ENCODE measurements around the gene GTSF1L.

The GTSF1L gene

GRCh38 chr20:43715511-43715910, 11.3 kb downstream of the GTSF1L start:
- DNase-seq: no peak

GRCh38 chr20:43715044-43715443, 11.8 kb downstream of the GTSF1L start:
- DNase-seq: no peak

DNA sequence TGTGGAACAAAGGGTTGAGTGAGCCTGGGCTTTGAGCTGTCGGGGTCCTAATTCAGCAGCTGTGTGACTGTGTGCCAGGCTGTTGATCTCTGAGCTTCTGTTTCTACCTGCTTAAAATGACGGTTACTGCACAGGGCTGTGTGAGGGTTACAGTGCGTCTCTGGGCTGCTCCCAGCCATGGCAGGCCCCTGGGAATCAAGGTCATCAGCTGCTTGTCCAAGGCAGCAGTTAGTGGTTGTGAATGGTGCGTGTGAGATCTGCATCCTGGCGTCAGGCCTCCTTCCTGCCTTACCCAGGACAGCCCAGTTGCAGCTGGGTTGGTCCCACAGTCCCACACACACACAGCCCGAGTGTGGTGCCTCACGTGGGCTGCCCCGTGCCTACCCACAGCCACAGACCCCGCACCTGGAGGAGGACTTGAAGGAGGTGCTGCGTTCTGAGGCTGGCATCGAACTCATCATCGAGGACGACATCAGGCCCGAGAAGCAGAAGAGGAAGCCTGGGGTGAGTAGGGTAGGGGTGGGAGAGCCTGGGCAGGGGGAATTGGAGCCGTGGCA, 15.6 kb downstream of the GTSF1L start:
- no peak for DNase-seq

DNA sequence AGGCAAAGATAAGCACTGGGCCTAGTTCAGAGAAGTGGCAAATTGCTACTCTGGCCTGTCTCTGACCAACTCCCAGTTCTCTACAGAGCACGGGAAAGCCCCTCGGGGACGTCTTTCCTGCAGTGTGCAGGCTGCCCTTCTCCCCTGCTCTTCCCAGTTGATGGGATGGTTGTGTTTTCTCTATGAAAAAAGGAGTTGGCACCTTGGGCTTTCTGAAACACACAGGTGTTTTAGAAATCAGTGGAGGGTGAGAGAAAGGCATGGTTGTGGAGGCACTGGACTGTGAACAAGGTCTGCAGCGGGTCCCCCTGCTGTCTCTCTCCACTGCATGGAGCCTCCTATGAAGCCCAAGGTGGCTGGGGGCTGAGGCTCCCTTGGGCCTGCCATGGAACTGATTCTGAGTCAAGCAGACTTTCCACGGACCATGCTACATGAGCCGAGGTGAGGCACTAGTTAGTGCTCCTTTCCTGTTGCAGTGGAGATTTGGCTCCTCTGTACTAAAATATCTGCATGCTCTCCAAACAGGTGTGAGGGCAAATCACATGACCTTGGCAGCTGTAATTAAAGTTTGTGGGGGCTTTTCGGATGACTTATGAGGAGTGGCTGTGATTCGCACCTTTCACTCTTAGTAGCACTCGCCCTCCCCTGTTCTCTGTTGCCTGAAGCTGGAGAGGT, 16.3 kb downstream of the GTSF1L start:
- DNase-seq: no peak

DNA sequence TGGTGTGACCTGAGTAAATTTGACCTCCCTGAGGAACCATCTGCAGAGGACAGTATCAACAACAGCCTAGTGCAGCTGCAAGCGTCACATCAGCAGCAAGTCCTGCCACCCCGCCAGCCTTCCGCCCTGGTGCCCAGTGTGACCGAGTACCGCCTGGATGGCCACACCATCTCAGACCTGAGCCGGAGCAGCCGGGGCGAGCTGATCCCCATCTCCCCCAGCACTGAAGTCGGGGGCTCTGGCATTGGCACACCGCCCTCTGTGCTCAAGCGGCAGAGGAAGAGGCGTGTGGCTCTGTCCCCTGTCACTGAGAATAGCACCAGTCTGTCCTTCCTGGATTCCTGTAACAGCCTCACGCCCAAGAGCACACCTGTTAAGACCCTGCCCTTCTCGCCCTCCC, 24.3 kb downstream of the GTSF1L start:
- no peak for DNase-seq

- no peak for DNase-seq
Measured at GRCh38 chr20:43700627-43701026, 26.2 kb downstream of the GTSF1L start.

DNA sequence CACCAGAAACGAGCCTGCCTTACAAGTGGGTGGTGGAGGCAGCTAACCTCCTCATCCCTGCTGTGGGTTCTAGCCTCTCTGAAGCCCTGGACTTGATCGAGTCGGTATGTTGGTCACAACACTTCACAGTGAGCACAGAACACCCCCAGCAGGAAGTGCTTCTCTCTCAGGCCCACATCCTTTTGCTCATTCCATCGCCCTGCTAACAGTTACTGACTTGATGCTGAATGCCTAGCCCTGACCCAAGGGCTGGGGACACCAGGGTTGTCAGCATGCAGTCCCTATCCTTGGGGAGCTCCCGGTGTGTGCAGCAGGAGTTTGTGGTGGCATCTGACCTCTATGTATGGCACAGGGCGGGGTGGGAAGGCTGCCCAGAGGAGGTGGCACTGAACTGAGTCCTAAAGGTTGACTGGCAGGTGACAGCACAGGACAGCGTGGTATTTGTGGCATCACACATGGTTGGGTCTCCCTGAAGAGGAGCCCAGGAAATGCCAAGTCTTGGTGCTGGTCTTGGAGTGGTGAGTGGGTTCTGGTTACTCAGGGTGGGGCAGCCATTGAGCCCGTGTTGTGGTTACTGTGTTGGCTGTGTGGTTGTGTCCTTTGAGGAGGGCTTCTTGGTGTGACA, 26.7 kb downstream of the GTSF1L start:
- DNase-seq: no peak

DNA sequence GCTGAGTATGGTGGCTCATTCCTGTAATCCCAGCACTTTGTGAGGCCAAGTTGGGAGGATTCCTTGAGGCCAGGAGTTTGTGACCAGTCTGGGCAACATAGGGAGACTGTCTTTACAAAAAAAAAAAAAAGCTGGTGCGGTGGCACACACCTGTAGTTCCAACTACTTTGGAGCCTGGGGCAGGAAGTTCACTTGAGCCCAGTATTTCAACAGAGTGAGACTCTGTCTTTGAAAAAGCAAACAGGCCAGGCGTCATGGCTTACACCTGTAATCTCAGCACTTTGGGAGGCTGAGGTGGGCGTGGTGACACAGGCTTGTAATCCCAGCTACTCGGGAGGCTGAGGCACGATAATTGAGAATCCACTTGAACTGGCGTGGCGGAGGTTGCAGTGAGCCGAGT, 31.2 kb downstream of the GTSF1L start:
- DNase-seq: no peak

DNA sequence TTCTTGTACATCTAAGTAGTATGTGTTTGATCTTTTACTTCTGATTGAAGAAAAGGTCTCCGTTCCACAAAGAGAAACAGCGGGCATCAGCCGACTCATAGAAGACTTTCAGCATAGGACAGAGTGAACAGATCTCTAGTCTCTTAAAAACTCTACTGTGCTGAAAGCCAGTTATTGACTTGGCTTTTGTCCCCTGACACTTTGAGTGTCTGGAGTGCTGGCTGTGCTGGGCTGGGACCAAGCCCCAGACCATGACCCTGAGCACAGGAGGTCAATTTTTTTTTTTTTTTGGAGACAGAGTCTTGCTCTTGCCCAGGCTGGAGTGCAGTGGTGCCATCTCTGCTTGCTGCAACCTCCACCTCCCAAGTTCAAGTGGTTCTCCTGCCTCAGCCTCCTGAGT, 32.0 kb downstream of the GTSF1L start:
- DNase-seq: no peak

DNA sequence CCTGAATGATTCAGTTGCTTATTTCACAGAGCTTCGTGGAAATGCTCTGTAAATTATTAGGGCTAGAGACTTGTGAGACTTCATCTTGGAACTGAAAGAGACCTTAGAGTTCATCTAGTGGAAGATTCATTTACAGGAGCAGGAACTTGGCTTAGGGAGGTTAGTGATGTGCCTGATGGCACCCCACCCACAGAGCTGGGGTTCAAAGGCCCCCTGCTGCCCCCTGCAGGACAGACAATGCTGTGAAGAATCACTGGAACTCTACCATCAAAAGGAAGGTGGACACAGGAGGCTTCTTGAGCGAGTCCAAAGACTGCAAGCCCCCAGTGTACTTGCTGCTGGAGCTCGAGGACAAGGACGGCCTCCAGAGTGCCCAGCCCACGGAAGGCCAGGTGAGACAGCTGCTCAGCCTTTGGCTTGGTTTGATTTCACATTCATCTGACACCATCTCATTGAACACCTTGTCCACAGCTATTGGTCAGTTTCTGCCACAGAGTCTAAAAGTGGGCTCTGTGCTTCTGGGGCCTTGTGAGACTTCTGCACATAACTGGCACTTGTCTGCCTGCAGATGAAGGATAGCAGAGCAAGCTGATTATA, 34.8 kb downstream of the GTSF1L start:
- DNase-seq: peak; percentile 87

- DNase-seq: peak; percentile 84
Measured at GRCh38 chr20:43690943-43691598, 35.7 kb downstream of the GTSF1L start.

DNA sequence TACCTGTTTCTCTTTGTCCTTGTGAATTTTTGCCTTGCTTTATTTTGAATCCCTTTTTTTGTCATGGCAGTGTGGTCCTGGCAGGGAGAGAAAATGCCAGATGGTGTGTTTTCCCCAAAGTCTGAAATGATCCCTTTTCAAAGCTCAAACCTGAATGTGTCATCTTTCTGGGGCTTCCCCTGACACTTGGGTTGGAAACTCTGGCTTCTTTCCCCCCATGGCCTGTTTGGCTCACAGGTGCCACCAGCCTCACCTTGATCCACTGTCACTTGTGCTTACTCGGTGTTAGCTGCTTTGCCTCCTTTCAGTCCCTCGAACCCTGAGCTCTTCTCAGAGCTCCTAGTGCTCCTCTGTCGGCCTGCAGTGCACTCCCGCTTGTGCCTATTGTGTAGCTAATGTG, 37.6 kb downstream of the GTSF1L start:
- no peak for DNase-seq

DNA sequence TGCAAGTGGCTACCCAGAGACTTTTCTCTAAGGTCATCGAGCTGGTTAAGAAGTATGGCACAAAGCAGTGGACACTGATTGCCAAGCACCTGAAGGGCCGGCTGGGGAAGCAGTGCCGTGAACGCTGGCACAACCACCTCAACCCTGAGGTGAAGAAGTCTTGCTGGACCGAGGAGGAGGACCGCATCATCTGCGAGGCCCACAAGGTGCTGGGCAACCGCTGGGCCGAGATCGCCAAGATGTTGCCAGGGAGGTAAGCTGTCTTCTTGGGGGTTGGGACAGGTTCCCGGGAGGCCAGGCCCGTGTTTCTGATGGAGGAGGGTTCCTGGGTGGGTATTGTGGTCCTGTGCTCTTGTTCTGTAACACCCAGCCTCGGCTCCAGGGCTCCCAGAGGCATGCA, 40.0 kb downstream of the GTSF1L start:
- DNase-seq: no peak

GRCh38 chr20:43682446-43682845, 44.4 kb downstream of the GTSF1L start:
- no peak for DNase-seq

GRCh38 chr20:43681991-43682410, 44.8 kb downstream of the GTSF1L start:
- no peak for DNase-seq

GRCh38 chr20:43681468-43681942, 45.3 kb downstream of the GTSF1L start:
- DNase-seq: peak; percentile 43

- DNase-seq: no peak
Measured at GRCh38 chr20:43680981-43681380, 45.8 kb downstream of the GTSF1L start.

GRCh38 chr20:43676368-43676767, 50.4 kb downstream of the GTSF1L start:
- DNase-seq: no peak
